Testis (tissue), 2 donors: ENCODE measurements around the gene CDH22.

ENCODE experiments used
- POLR2A ChIP-seq: fragments of 450-650 bp; IDR thresholded peaks from one replicate; pipeline ENCODE4 v1.6.1; 2017; ENCODE audit warnings: antibody characterized with exemption, mild to moderate bottlenecking, moderate library complexity
- TF ChIP-seq, protein P1 (sequence below), 3 experiments: fragments of 450-650 bp in 2 of 3; fragments of 200-600 bp in 1 of 3; sonication (generic) in 1 of 3; IDR thresholded peaks; one replicate each; pipeline ENCODE4 v1.5.1; 2016 to 2019; ENCODE audit warnings: antibody characterized with exemption in 3 of 3, mild to moderate bottlenecking in 2 of 3, moderate library complexity in 1 of 3

- TF ChIP-seq, protein P1, sequence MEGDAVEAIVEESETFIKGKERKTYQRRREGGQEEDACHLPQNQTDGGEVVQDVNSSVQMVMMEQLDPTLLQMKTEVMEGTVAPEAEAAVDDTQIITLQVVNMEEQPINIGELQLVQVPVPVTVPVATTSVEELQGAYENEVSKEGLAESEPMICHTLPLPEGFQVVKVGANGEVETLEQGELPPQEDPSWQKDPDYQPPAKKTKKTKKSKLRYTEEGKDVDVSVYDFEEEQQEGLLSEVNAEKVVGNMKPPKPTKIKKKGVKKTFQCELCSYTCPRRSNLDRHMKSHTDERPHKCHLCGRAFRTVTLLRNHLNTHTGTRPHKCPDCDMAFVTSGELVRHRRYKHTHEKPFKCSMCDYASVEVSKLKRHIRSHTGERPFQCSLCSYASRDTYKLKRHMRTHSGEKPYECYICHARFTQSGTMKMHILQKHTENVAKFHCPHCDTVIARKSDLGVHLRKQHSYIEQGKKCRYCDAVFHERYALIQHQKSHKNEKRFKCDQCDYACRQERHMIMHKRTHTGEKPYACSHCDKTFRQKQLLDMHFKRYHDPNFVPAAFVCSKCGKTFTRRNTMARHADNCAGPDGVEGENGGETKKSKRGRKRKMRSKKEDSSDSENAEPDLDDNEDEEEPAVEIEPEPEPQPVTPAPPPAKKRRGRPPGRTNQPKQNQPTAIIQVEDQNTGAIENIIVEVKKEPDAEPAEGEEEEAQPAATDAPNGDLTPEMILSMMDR (IDR thresholded peaks at IDR 0.05), result no peak
- no peak for TF ChIP-seq POLR2A
Observed at GRCh38 chr20:46342010-46342378, 33.7 kb upstream of the CDH22 start.
